Erythroblast (primary cell): ENCODE data around the gene BSPH1.

Experiments
- DNase-seq, 2 experiments: peaks; one replicate each; lab custom pipeline; 2025; lab: John Stamatoyannopoulos, UW
- GATA1 ChIP-seq: IDR thresholded peaks from 2 replicates; pipeline ENCODE4 v1.6.1; 2011; ENCODE audit warnings: low read depth, mild to moderate bottlenecking, control low read depth, low read length, moderate library complexity
- POLR2A ChIP-seq: IDR thresholded peaks from 2 replicates; pipeline ENCODE4 v1.6.1; 2011; ENCODE audit warnings: mild to moderate bottlenecking, low read length

Gene BSPH1

GRCh38 chr19:47992070-47992469, at the start of gene BSPH1:
TSS of gene BSPH1 (minus strand) at chr19:47992170. CDS start at chr19:47992081, 89 bp downstream.
- no peak for DNase-seq
- no peak for TF ChIP-seq GATA1
- no peak for TF ChIP-seq POLR2A

- TF ChIP-seq GATA1 (no peak), POLR2A (no peak)
- DNase-seq = no peak
These were observed 44.8 kb upstream of the BSPH1 start for GRCh38 chr19:48036765-48037164.

GRCh38 chr19:48033604-48034003, 41.6 kb upstream of the BSPH1 start:
- no peak for DNase-seq
- TF ChIP-seq GATA1 = no peak
- no peak for TF ChIP-seq POLR2A

- no peak for DNase-seq
- no peak for TF ChIP-seq GATA1
- no peak for TF ChIP-seq POLR2A
These were observed 38.1 kb upstream of the BSPH1 start for GRCh38 chr19:48030073-48030472.

- TF ChIP-seq GATA1 (no peak), POLR2A (no peak)
- DNase-seq = no peak
These were observed 37.5 kb upstream of the BSPH1 start for GRCh38 chr19:48029431-48029830.

- no peak for DNase-seq
- TF ChIP-seq GATA1 (no peak), POLR2A (no peak)
These were observed 33.5 kb upstream of the BSPH1 start for GRCh38 chr19:48025480-48025879.

- TF ChIP-seq POLR2A = no peak
- DNase-seq = no peak
These were observed 31.5 kb upstream of the BSPH1 start for GRCh38 chr19:48023518-48023917.

GRCh38 chr19:48023011-48023410, 31.0 kb upstream of the BSPH1 start:
- no peak for DNase-seq
- TF ChIP-seq GATA1 = no peak
- TF ChIP-seq POLR2A = no peak

- DNase-seq = no peak
- TF ChIP-seq GATA1 = no peak
- TF ChIP-seq POLR2A = no peak
These were observed 28.7 kb upstream of the BSPH1 start for GRCh38 chr19:48020686-48021085.

- TF ChIP-seq POLR2A = no peak
- no peak for TF ChIP-seq GATA1
- DNase-seq = no peak
These were observed 19.2 kb upstream of the BSPH1 start for GRCh38 chr19:48010932-48011758.

- TF ChIP-seq POLR2A = no peak
- TF ChIP-seq GATA1 = no peak
- DNase-seq = peak; percentile 6 to 39
These were observed 14.8 kb upstream of the BSPH1 start for GRCh38 chr19:48006762-48007161.

GRCh38 chr19:48004236-48004635, 12.3 kb upstream of the BSPH1 start:
- no peak for TF ChIP-seq POLR2A
- TF ChIP-seq GATA1 = no peak
- no peak for DNase-seq

GRCh38 chr19:48000846-48001245, 8.9 kb upstream of the BSPH1 start:
- TF ChIP-seq GATA1 (no peak), POLR2A (no peak)

GRCh38 chr19:47998800-47999199, 6.8 kb upstream of the BSPH1 start:
- DNase-seq = no peak
- TF ChIP-seq GATA1 (no peak), POLR2A (no peak)

More at GRCh38 chr19:48000846-48001245, 8.9 kb upstream of the BSPH1 start:
- DNase-seq = no peak
